ENCODE data around the gene HOXD4.

DNA sequence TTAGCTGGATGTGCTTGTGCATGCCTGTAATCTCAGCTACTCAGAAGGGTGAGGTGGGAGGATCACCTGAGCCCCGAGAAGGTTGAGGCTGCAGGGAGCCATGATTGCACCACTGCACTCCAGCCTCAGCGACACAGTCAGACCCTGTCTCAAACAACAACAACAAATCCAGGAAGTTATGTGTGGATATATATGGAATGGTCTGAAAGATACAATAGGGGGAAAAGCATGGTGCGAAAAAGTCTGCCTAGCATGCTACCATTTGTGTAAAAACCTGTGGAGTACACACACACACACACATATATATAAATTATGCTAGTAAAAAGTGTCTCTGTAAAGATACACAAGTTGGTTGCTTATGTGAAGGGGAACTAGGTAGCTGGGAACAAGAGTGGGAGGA lies 30.2 kb downstream of the HOXD4 start:
- no peak for TF ChIP-seq POLR2A (IDR thresholded peaks at IDR 0.05)
- TF ChIP-seq, protein P1, sequence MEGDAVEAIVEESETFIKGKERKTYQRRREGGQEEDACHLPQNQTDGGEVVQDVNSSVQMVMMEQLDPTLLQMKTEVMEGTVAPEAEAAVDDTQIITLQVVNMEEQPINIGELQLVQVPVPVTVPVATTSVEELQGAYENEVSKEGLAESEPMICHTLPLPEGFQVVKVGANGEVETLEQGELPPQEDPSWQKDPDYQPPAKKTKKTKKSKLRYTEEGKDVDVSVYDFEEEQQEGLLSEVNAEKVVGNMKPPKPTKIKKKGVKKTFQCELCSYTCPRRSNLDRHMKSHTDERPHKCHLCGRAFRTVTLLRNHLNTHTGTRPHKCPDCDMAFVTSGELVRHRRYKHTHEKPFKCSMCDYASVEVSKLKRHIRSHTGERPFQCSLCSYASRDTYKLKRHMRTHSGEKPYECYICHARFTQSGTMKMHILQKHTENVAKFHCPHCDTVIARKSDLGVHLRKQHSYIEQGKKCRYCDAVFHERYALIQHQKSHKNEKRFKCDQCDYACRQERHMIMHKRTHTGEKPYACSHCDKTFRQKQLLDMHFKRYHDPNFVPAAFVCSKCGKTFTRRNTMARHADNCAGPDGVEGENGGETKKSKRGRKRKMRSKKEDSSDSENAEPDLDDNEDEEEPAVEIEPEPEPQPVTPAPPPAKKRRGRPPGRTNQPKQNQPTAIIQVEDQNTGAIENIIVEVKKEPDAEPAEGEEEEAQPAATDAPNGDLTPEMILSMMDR (IDR thresholded peaks at IDR 0.05): no peak

Data from lower leg skin (tissue), 3 donors.